Activated CD4-positive, alpha-beta T cell treated with anti-CD3 and anti-CD28 coated beads, Interleukin-2, Interleukin-6, amounts not matched to agents 100 ng/mL and 50 ng/mL, durations not matched to agents 16 hours and 8 hours (primary cell): ENCODE data around the gene TUBB4A.
"Not testable (repeated sequence)": the region's sequence is repeated elsewhere in the genome, so short reads cannot be mapped to it uniquely, and the experiment has no call there.

Experiments used
- DNase-seq: peaks from one replicate; pipeline ENCODE4 v3.0.0-alpha.2; 2020

The TUBB4A gene

DNA sequence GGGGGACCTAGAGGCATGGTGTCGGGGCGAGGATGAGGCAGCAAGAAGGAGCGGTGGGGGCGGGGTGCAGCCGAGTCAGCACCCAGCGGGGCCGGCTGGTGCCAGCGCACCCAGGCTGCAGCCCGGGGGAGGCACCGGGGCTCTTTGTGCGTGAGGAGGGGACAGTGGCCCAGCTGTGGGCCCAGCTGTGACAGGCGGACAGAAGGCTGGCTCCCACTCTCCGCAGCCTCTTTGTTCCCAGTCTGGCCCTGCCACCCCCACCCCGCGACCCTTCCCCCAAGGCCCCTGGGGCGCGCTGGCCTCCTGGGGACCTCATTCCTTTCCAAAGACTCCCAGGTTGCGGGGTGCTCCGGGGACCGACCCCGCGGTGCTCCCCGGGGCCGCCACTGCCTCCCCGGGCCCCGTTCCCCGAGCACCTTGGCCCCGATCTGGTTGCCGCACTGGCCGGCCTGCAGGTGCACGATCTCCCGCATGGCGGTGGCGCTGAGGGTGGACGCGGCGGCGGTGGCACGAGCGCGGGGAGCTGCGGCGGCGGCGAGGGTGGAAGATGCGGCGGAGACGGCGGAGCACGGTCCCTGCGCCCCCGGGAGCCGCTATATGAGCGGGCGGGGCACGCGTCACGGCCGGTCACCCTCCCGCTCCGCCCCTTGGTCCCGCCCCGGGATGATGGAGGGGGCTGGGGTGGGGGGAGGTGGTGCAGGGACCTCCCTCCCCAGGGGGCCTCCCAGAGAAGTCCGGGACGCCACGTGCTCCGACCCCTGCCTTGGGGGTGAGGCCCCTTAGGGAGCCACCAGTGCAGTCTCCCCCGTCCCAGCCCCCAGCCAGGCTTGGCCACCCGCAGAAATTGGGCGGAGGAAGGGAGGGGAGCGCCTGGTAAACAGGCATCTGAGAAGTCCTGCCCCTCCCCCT, at the start of gene TUBB4A:
Gene TUBB4A, minus strand, starts transcription at position 570 of the 909 bp plus-strand sequence. Its CDS starts 97 bp downstream, at position 473.
- DNase-seq = peak; percentile 33

DNA sequence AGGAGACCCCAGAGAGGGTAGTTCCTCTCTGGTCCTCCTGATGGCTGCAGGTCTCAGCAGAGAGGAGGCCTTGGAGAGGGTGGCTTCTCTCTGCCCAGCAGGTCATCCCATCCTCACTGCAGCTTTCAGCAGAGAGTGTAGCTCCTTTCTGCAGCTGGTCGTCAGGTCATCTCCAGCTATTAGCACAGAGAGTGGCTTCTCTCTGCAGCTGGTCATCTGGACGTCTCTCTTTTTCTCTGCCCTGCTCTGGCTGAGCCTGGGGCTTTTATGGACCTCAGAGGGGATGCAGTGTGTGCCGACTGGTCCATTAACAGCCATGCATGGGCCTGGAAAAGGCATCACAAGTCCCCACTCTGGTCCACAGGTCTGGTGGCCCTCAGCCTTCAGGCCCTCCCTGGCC, 49.0 kb upstream of the TUBB4A start:
- no peak for DNase-seq

DNA sequence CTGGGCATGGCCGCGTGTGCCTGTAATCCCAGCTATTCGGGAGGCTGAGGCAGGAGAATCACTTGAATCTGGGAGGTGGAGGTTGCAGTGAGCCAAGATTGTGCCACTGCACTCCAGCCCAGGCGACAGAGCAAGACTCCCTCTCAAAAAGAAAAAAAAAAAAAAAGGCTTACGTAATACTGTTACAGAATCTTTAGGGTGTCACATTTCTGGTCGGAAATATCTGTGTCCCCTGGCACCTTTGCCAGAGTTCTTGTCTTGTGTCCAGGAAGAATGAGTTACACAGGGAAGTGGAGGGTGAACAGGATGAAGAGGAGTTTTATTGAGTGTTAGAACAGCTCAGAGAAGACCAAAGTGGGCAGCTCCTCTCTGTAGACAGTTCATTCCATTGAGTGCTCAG, 48.6 kb upstream of the TUBB4A start:
- not testable (repeated sequence) for DNase-seq

DNA sequence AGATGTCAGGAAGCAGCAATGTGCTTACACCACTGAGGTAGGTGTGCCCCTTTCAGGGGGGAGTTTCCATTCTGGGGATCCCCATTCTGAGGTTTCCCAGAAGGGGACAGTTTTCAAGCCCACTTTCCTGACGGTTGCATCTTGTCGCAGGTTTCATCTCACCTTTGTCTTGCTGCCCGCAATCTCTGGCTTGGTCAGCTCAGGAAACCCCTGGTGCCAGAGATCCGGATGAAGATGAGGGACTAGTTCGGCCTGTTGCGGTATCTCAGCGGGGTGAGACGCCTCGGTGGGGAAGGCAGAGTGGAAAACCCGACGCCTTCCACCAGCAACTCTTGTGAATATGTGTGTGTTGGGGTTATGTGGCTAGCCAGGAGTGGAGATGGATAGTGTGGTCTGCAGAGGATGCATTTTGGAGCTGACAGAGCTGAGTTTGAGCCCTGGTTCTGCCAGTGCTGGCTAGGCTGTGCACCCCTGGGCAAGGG, 41.8 kb upstream of the TUBB4A start:
- DNase-seq = peak; percentile 32

DNA sequence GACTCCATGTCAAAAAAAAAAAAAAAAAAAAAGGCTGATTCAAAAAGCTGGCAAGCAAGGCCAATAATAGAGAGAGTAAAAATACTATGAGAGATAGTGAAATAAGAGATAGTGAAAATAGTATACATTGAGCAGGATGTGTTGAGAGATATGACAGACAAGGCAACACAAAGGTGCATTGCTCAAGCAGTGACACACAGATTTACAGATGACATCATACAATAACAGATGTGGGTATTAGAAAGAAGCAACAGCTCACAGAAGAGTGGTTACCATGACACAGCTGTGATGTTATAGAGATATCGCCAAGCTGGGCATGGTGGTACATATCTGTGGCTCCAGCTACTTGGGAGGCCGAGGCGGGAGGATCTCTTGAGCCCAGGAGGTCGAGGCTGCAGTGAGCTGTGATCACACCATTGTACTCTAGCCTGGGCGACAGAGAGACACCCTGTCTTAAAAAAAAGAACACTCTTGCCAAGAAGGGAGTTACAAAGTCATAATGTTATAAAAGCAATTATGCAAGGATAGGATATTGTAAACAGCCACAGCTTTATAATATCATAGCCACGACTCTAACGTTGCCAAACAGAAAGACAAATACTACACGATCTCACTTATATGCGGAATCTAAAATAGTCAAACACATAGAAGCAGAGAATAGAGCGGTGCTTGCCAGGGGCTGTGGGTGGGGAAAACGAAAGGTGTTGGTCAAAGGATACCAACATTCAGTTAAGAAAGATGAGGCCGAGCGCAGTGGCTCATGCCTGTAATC, 39.0 kb upstream of the TUBB4A start:
- no peak for DNase-seq

DNA sequence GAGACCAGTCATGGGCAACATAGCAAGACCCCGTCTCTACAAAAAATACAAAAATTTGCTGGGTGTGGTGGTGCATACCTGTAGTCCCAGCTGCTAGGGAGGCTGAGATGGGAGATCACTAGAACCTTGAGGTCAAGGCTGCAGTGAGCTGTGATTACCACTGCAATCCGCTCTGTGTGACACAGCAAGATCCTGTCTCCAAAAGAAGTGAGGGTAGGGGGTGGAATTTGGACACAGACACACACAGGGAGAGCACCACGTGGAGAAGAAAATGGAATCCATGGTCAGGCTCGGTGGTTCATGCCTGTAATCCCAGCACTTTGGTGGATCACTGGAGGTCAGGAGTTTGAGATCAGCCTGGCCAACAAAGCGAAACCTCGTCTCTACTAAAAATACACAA, 37.4 kb upstream of the TUBB4A start:
- DNase-seq = no peak

DNA sequence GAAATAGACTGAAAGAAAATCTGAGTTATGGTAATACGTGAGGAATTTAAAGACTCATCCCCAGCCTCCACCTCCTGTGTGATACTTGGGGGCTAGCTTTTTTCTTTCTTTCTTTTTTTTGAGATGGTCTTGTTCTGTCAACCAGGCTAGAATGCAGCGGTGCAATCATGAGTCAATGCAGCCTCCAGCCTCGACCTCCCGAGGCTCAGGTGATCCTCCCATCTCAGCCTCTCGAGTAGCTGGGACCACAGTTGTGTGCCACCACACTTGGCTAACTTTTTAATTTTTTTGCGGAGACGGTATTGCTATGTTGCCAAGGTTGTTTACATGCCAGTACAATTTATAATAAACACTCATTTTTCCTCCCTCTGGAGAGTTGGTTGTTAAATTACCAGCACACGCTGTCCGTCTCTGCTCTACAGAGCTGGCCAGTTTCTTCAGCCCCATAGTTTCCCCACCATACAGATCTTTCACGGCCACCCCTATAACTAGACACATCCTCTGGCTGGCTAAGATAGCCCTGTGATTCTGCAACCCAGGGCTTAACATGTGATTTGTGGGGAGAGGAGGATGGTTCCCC, 33.5 kb upstream of the TUBB4A start:
- DNase-seq = no peak

DNA sequence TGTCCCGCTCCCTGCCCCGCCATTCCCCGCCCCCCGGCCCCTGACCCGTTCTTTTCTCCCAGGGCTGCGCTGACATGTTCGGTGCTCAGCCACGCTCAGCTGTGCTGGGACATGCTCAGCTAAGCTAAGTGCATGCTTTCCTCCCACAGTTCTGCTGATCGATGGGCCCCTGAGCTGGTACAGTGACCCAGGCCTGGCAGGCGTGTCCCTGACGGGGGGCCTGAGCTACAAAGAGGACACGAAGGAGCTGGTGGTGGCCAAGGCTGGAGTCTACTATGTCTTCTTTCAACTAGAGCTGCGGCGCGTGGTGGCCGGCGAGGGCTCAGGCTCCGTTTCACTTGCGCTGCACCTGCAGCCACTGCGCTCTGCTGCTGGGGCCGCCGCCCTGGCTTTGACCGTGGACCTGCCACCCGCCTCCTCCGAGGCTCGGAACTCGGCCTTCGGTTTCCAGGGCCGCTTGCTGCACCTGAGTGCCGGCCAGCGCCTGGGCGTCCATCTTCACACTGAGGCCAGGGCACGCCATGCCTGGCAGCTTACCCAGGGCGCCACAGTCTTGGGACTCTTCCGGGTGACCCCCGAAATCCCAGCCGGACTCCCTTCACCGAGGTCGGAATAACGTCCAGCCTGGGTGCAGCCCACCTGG, 32.5 kb upstream of the TUBB4A start:
- no peak for DNase-seq

DNA sequence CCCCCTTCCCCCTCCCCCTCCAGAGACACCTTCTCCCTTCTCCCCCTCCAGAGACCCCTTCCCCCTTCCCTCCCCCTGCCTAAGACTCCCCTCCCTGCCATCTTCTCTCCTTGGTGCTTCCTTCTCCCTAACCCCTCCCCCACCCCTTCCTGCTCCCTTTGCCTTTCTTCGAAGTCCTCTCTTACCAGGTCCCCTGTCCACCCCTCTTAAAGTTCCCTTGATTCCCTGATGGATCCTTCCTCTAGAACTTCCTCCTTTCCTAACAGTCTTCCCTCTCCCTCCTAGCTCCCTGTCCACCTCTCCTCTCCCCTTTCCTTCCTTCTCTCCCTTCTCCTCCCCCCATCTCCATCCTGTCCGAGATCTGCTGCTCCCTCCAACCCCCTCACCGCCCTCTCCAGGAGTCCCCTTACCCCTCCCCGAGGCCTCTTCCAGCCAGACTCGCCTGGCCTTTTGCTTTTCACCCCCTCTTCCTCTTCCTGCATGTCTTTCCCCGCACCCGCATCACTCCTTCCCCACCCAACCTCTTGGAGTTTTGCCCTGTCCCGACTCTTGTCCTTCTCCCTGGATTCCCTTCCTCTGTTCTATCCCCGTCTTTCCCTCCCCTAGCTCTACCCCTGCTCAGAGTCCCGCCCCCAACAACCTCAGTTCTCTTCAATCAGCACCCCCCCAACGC, 31.8 kb upstream of the TUBB4A start:
- no peak for DNase-seq

DNA sequence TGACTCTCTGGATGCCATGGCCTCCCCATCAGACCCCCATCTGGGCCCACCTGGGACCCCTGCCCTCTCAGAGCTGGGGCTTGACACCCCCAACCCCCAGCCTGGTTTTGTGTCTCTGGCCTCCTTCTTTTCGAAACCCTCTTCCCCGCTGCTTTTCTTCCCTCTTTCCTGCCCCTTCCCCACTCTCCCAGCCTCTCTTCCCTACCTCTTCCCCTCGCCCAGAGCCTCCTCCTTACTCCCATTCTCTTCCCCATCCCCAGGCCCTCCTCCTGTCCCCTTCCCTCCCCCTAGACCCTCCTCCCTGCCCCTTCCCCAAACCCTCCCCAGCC, 30.9 kb upstream of the TUBB4A start:
- DNase-seq = no peak

DNA sequence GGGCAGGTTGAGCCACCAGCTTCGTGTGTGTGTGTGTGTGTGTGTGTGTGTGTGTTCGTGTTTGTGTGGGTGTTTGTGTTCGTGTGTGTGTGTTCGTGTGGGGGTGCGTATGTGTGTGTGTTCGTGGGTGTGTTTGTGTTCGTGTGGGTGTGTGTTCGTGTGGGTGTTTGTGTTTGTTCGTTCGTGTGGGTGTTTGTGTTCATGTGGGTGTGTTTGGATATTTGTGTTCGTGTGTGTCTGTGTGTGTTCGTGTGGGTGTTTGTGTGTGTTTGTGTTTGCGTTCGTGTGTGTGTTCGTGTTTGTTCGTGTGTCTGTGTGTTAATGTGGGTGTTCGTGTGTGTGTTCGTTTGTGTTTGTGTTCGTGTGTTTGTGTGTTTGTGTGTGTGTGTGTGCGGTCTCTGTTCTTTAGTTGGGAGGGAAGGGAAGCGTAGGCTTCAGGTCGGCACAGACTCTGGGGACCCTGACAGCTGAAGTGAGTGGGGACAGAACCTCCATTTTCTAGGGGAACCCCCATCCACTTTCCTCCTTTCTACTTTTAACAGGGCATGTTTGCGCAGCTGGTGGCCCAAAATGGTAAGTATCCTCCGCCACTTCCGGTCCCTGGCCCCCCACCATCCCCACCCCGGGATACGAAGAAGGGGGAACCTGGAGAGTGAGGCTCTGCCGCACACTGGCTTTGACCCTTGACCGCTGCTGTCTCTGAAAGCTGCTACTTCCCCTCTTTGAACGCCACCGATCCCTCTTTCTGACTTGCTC, 30.3 kb upstream of the TUBB4A start:
- DNase-seq = peak; percentile 30

DNA sequence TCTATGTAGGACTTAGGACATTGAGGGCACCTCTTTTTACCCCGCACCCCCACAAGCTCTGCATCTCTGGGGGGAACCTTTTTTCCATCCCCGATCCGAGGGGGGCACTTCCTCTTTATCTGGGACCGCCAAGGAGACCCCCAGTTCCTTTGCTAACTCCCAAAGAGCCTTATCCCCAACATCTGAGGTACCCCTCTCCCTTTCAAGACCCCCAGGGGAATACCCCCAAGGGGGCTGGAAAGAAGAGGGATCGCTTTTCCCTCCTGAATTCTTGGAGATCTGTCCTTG, 29.8 kb upstream of the TUBB4A start:
- no peak for DNase-seq

DNA sequence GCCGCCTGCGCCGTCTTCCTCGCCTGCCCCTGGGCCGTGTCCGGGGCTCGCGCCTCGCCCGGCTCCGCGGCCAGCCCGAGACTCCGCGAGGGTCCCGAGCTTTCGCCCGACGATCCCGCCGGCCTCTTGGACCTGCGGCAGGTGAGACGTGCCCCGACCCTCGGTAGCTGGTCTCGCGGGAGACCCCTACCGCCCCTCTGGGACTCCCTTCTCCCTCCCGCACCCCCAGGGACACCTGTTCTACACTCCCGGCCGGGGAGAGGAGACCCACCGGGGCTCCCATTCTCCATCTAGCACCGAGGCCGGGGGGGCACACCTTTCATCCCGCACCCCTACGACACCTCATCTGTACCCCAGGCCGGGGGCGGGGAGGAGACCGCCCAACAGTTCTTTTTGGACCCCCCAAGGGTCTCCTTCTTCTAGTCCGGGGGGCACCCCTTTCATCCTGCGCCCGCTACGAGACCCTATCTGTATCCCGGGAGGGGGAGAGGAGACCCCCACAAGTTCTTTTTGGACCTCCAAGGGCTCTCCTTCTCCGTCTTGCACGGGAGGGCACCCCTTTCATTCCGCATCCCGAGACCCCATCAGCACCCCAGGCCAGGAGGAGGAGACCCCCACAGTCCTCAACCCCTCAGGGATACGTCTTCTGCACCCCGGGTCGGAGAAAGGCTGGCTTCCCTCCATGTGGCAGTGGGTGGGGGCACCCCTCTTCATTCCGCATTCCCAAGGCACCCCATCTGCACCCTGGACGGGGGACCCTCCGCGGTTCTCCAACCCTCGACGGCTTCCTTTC, 29.2 kb upstream of the TUBB4A start:
- no peak for DNase-seq

DNA sequence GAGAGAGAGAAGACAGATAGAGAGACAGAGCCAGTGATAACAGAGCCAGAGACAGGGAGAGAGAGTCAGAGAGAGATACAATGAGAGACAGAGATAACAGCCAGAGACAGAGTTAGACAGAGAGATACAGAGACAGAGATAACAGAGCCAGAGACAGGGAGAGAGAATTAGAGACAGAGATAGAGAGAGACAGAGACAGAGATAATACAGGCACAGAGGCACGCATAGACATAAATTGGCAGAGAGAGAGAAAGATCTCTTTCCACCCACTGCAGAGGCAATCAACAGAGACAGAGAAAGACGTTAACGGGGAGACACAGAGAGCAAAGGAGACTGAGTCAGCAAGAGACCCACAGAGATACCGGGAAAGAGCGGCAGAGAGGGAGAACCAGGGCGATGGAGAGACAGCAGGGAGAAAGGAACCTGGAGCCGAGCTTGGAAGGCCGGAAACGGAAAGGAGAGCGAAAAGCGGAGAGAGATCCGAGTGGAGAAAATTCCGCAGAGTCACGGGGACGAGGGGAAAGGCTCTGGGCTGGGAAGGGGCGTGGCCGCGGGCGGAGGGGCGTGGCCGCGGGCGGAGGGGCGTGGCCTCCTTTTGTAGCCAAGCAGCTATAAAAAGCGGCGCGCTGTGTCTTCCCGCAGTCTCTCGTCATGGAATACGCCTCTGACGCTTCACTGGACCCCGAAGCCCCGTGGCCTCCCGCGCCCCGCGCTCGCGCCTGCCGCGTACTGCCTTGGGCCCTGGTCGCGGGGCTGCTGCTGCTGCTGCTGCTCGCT, 28.5 kb upstream of the TUBB4A start, which contains the start of gene TNFSF9:
Gene TNFSF9, plus strand, starts transcription at position 641 of the 777 bp plus-strand sequence. Its CDS starts 11 bp downstream, at position 652.
- DNase-seq = peak; percentile 89

DNA sequence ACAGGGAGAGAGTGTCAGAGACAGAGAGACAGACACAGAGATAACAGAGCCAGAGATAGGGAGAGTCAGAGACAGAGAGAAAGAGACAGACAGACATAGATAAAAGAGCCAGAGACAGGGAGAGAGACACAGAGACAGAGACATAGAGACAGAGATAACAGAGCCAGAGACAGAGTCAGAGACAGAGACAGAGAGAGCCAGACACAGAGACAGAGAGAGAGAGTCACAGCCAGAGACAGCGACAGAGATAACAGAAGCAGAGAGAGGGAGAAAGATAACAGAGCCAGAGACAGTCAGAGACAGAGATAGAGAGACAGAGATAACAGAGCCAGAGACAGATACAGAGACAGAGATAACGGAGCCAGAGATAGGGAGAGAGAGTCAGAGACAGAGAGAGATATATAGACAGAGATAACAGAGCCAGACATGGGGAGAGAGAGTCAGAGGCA, 27.9 kb upstream of the TUBB4A start:
- no peak for DNase-seq

DNA sequence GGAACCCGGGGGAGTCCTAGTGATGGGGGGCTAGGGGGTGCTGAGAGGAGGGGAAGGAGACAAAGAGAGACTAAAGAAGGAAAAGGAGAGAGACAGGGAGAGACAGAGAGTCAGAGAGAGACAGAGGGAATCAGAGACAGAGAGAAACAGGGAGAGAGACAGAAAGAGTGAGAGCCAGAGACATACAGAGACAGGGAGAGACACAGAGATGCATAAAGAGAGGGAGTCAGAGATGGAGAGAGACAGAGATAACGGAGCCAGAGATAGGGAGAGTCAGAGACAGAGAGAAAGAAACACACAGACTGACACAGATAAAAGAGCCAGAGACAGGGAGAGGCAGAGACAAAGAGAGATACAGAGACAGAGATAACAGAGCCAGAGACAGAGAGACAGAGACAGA, 27.2 kb upstream of the TUBB4A start:
- DNase-seq = no peak

DNA sequence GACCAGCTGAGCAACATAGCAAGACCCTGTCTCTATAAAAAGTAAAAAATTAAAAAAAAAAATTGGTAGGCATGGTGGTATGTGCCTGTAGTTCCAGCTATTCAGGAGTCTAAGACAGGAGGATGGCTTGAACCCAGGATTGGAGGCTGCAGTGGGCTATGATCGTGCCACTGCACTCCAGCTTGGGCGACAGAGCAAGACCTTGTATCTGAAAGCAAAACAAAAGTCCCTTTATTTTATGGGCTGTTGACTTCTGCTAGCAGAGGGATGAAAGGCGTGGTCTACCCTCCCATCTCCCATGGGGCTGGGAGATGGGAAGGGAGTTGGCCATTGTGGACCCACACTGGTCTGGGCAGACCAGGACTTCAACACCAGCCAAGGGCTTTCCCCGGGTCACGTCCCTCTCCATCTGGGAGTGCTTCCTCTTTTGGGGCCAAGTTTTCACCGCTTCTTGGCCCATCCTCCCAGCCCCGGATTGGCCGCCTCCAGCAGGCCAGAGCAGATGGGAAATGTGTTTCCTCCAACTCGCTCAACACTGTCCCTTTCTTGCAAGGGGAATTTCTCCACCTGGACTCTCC, 26.5 kb upstream of the TUBB4A start:
- no peak for DNase-seq

DNA sequence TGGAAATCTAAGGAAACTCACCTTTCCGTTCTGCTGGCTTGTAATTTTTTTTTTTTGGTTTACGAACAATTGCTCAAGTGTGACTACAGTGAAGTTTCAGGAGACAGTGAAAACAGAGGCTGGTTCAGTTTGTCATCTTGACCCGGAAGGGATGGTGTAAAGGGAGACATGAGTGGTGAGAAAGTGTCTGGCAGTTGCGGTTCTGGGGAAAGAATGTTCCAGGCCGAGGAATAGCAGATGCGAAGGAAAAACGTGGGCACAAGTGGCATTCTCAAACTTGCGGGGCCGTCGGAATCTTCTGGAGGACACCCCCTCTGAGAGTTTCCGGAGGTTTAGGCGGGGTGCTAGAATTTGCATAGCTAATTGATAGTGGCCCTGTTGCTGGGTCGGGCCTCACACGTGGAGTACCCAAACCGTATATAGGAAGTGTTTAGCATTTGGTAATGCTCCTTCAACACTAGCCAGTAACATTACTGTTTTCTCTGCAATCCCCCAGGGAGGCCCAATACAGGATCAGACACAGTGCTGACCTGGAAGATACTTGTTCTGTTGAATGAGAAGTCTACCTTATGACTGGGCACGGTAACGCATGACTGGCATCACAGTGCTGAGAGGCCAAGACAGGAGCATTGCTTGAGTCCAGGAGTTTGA, 25.9 kb upstream of the TUBB4A start:
- no peak for DNase-seq

DNA sequence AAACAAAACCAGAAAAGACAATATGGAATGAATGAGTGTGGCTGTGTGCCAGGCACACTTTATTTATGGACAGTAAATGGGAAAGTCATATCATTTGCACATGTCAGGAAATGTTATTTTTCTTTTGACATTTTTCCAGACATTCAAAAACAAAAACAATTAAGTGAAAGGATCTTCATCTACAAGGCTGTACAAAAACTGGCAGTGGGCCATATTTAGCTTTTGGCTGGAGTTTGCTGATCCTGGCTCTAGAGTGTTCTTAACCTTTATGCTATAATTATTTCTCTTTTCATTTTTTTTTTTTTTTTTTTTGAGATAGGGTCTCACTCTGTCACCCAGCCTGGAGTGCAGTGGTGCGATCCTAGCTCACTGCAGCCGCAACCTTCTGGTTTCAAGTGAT, 22.2 kb upstream of the TUBB4A start:
- DNase-seq = no peak
